HG02970 (cell line): Measurements from ENCODE around the gene SCAPER.
"Not testable (repeated sequence)": the region's sequence is repeated elsewhere in the genome, so short reads cannot be mapped to it uniquely, and the experiment has no call there.

ENCODE experiments used
- ATAC-seq: cut with Tn5 transposase; IDR thresholded peaks from one replicate; pipeline ENCODE4 v1.9.1; 2021; ENCODE audit warnings: mild to moderate bottlenecking, moderate library complexity, moderate number of reproducible peaks; ENCODE audit not compliant: unreplicated experiment, low FRiP score

The SCAPER gene

GRCh38 chr15:76510663-76511062 lies 394.5 kb downstream of the SCAPER start:
- not testable (repeated sequence) for ATAC-seq

GRCh38 chr15:76503804-76504203 lies 401.3 kb downstream of the SCAPER start:
- ATAC-seq: no peak

- ATAC-seq: no peak
Measured at GRCh38 chr15:76503121-76503520, 402.0 kb downstream of the SCAPER start.

DNA sequence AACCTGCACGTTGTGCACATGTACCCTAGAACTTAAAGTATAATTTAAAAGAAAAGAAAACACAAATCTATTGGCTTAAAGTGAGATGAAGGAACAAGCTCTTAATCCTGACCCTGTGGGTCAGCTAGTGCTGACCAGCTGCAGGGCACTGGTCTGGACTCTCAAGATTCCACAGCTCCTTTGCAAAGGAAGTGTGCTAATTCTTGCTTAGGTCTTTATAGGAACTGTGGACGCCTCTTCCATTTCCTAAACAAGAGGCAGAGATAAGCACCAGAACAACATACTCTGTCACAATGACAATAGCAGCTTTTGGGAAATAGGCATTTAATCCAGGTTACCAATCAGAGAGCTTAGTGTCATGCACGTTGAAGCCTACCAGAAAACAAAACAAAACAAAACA lies 402.5 kb downstream of the SCAPER start:
- no peak for ATAC-seq

GRCh38 chr15:76502185-76502584 lies 403.0 kb downstream of the SCAPER start:
- not testable (repeated sequence) for ATAC-seq

DNA sequence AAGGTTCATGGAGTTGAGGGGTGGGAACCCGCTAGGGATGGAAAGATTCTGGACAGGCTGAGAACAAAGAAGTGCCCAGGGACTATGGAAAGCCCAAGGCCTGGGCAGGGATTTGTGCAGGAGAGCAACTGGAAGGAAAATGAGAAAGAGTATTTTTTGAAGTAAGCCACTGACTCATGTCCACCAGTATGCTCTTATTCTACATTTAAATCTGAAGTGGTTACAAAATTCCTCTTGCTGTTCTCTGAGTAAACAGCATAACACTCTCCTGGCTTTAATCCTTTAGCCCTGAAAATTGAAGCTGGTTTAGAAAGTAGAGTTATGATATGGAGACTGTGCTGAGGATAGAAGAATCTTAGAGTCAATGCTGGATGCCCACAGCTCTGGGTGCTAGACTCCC lies 403.4 kb downstream of the SCAPER start:
- no peak for ATAC-seq

GRCh38 chr15:76501011-76501410 lies 404.1 kb downstream of the SCAPER start:
- ATAC-seq: no peak

DNA sequence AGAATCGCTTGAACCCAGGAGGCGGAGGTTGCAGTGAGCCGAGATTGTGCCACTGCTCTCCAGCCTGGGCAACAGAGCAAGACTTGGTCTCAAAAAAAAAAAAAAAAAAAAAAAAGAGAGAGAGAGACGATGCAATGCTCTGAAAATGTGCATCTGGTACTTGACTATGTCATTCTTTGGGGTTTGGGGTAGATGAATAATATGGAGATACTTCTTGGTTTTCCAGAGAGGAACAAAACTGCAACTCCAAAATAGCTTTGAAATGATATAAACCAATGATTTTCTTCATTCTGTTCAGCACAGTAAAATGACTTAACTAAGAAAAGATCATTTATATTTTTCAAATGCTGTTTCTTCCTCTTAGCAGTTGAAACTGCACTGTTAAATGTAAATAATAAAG lies 409.7 kb downstream of the SCAPER start:
- ATAC-seq: no peak

DNA sequence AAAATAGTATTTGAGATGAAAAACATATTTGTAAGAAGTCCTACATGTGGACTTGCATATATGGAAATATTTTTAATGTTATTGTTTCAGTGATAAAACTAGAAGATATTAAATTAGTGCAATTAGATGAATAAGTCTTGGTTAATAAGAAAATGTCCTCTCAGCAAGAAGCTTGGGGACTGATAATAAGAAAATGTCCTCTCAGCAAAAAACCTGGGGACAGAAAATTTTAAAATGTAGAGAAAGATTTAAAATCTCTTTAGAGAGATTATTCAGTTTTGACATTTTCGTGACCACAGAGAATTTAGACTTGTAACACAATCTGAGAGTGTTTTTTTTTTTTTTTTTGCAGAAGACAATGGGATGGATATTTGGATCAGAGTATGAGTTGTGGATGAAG lies 412.6 kb downstream of the SCAPER start:
- no peak for ATAC-seq

DNA sequence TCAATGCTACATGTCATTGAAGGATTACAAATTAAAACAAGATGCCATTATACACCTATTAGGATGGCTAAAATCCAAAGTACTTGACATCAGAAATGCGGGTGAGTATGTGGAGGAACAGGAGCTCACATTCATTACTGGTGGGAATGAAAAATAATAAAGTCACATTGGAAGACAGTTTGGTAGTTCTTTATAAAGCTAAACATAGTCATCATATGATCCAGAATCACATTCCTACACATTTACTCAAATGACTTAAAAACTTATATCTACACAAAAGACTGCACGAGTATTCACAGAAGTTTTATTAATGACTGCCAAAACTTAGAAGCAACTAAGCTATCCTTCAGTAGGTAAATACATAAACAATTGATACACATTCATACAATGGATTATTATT lies 421.4 kb downstream of the SCAPER start:
- ATAC-seq: no peak

DNA sequence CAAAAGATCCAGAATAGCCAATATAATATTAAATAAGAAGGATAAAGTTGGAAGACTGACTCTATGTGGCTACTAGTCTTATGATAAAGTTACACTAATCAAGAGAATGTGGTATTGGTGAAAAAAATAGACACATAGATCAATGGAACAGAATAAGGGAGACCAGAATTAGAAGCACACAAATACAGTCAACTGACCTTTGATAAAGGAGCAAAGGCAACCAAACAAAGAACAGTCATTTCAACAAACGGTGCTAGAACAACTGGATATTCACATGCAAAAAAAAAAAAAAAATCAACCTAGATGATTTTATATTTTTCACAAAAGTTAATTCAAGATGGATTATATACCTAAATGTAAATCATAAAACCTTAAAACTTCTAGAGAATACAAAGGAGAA lies 422.1 kb downstream of the SCAPER start:
- no peak for ATAC-seq

GRCh38 chr15:76480267-76480666 lies 424.9 kb downstream of the SCAPER start:
- no peak for ATAC-seq

- no peak for ATAC-seq
Measured at GRCh38 chr15:76470691-76471090, 434.4 kb downstream of the SCAPER start.

DNA sequence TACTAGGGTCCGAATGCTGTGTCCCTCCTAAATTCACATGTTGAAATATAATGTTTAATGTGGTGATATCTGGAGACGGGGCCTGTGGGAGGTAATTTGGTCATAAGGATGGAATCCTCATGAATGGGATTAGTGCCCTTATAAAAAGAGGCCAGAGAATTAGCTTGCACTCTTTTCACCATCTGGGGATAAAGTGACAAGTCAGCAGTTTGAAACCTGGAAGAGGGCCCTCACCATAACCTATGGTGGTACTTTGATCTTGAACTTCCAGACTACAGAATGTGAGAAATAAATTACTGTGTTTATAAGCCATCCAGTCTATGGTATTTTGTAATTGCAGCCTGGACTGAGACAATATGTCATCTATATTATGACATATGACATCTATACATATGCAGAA lies 436.4 kb downstream of the SCAPER start:
- ATAC-seq: no peak

- ATAC-seq: no peak
Measured at GRCh38 chr15:76467136-76467535, 438.0 kb downstream of the SCAPER start.

- no peak for ATAC-seq
Measured at GRCh38 chr15:76465728-76466127, 439.4 kb downstream of the SCAPER start.

GRCh38 chr15:76464247-76464646 lies 440.9 kb downstream of the SCAPER start:
- ATAC-seq: no peak

GRCh38 chr15:76460871-76461270 lies 444.3 kb downstream of the SCAPER start:
- ATAC-seq: no peak

GRCh38 chr15:76460347-76460746 lies 444.8 kb downstream of the SCAPER start:
- no peak for ATAC-seq

GRCh38 chr15:76451540-76451939 lies 453.6 kb downstream of the SCAPER start:
- ATAC-seq: no peak

DNA sequence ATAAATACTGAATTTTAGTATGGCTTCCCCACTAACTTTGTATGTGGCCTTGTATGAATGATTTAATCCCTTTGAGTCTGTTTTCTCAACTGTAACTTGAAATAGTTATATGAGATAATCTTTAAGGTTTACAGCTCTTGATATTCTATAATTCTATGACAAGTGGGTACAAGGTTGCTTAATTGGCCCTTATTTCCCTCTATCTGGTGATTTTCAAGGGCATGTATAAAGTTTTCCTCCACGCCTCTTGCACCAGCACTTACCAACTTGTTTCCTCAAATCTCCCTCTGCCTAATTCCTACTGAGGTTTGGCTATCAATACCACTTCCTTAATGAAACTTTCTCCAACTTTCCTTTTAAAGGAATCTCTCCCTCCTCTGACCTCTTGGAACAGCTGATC lies 455.7 kb downstream of the SCAPER start:
- no peak for ATAC-seq

- no peak for ATAC-seq
Measured at GRCh38 chr15:76448755-76449154, 456.4 kb downstream of the SCAPER start.

DNA sequence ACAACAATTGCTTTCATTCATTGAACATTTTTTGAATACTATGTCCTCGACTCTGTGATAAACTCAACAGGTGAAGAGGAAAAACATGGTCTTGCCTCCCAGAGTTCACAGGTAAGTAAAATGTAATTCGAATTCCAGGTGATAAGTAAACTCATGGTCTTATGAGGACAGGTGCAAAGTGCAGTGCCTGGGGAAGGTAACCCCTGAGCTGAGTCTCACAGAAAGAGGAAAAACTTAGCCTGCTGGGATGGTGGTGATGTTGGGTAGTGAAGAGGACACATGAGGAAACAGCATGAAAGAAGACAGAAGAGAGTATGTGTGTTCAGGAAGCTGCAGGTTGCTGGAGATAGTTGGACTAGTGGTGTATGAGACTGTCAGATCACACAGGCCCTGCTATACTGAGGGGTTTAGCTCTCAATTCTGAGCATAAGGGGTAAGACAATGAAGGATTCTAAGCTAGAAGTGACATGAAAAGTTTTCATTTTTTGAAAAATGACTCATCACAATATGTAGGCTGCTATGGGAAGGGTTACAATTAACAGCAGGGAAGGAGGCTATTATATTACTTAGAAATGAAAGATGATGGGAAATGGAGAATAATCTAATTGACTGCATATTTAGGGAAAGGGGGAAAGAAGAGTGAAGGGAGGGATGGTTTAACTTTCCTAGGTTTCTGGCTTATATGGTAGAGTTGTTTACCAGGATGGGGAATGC lies 457.3 kb downstream of the SCAPER start:
- ATAC-seq: no peak
